B cell (primary cell): ENCODE data around the gene RPL29. TPM values are rescaled to one million over a fixed set of nuclear protein-coding genes. Genes with fewer than 3 reads are reported as not detected.

Experiments used
- ATAC-seq: fragments of 200-7000 bp; cut with Tn5 transposase; one replicate; pipeline ENCODE4 v1.10.0; 2021; ENCODE audit warnings: low read depth, mild to moderate bottlenecking, moderate number of reproducible peaks, moderate library complexity
- CTCF ChIA-PET: fragments of 350-600 bp; sonication (Branson Sonifier 250); formaldehyde crosslinking; loops from one replicate; lab custom pipeline; 2021; ENCODE audit warnings: antibody characterized with exemption, inconsistent platforms; lab: Charles Lee
- POLR2A ChIA-PET: fragments of 350-600 bp; sonication (Branson Sonifier 250); formaldehyde crosslinking; loops from one replicate; lab custom pipeline; 2021; ENCODE audit warnings: antibody characterized with exemption; lab: Charles Lee
- DNase-seq: peaks from one replicate; pipeline ENCODE4 v3.0.0; 2013
- H2AFZ ChIP-seq: 2 replicates; pipeline ENCODE4 v1.6.1; 2012; ENCODE audit warnings: mild to moderate bottlenecking, low read depth, low read length; ENCODE audit not compliant: insufficient read depth, poor library complexity, severe bottlenecking
- H3K27ac ChIP-seq, 2 donors: 1 replicate in 1 of 2; 2 replicates in 1 of 2; pipeline ENCODE4 v1.5.1; 2012 to 2013; ENCODE audit warnings: low read length in 2 of 2, mild to moderate bottlenecking in 2 of 2, moderate library complexity in 1 of 2
- H3K27me3 ChIP-seq, 4 experiments: fragments of 200-600 bp in 1 of 4; sonication (generic) in 1 of 4; replicated peaks in 1 of 4; 1 replicate in 2 of 4; 2 replicates in 2 of 4; pipeline versions ENCODE4 v1.6.1 to v1.7.0; 2013 to 2016; ENCODE audit warnings: low read length in 3 of 4, mild to moderate bottlenecking in 2 of 4, mixed read lengths in 1 of 4, moderate library complexity in 1 of 4; ENCODE audit not compliant: insufficient read depth in 4 of 4, control insufficient read depth in 3 of 4; ENCODE audit errors: control extremely low read depth in 1 of 4
- H3K36me3 ChIP-seq, 2 experiments: replicated peaks in 1 of 2; 1 replicate in 1 of 2; 2 replicates in 1 of 2; pipeline versions ENCODE4 v1.6.1 to v1.7.1; 2013; ENCODE audit warnings: low read length in 1 of 2; ENCODE audit not compliant: insufficient read depth in 2 of 2, control insufficient read depth in 1 of 2; ENCODE audit errors: control extremely low read depth in 1 of 2, extremely low read depth in 1 of 2
- H3K4me1 ChIP-seq, 2 donors: fragments of 200-600 bp in 1 of 2; sonication (generic) in 1 of 2; 1 replicate in 1 of 2; 2 replicates in 1 of 2; pipeline versions ENCODE4 v1.5.1 to v1.6.1; 2013 to 2017; ENCODE audit warnings: low read length in 2 of 2; ENCODE audit not compliant: control insufficient read depth in 2 of 2, insufficient read depth in 2 of 2
- H3K4me2 ChIP-seq: replicated peaks from 2 replicates; pipeline ENCODE3; 2012; ENCODE audit warnings: mild to moderate bottlenecking, low read depth, low read length; ENCODE audit not compliant: poor library complexity, severe bottlenecking
- H3K4me3 ChIP-seq, 5 experiments: fragments of 200-600 bp in 1 of 5; sonication (generic) in 1 of 5; 1 replicate in 3 of 5; 2 replicates in 2 of 5; pipeline versions ENCODE4 v1.5.1 to v1.7.0; 2011 to 2016; ENCODE audit warnings: low read length in 4 of 5, mild to moderate bottlenecking in 4 of 5, low read depth in 2 of 5, control low read depth in 1 of 5, moderate library complexity in 1 of 5; ENCODE audit not compliant: insufficient read depth in 1 of 5; ENCODE audit errors: control extremely low read depth in 1 of 5, extremely low read depth in 1 of 5
- H3K79me2 ChIP-seq: fragments of 200-600 bp; sonication (generic); one replicate; pipeline ENCODE4 v1.6.0; 2016; ENCODE audit warnings: low read length; ENCODE audit not compliant: control insufficient read depth, insufficient read depth
- H3K9ac ChIP-seq: fragments of 200-600 bp; sonication (generic); 2 replicates; pipeline ENCODE4 v1.6.1; 2017; ENCODE audit warnings: mild to moderate bottlenecking, low read length, moderate library complexity
- H3K9me3 ChIP-seq, 3 donors: one replicate each; pipeline versions ENCODE4 v1.6.1 to v1.7.1; 2013; ENCODE audit warnings: low read length in 2 of 3; ENCODE audit not compliant: control insufficient read depth in 2 of 3, insufficient read depth in 1 of 3; ENCODE audit errors: control extremely low read depth in 1 of 3
- H4K20me1 ChIP-seq: 2 replicates; pipeline ENCODE4 v1.6.0; 2012; ENCODE audit warnings: mild to moderate bottlenecking, low read length; ENCODE audit not compliant: insufficient read depth, control insufficient read depth, poor library complexity, severe bottlenecking
- H3K27ac Mint-ChIP-seq: one replicate; pipeline ENCODE4 v1.8.0; 2021; ENCODE audit warnings: mixed read lengths
- H3K27me3 Mint-ChIP-seq: one replicate; pipeline ENCODE4 v1.8.0; 2021; ENCODE audit warnings: mixed read lengths
- H3K4me1 Mint-ChIP-seq: one replicate; pipeline ENCODE4 v1.8.0; 2021; ENCODE audit warnings: mixed read lengths
- H3K4me3 Mint-ChIP-seq: one replicate; pipeline ENCODE4 v1.8.0; 2021; ENCODE audit warnings: mixed read lengths
- H3K9me3 Mint-ChIP-seq: one replicate; pipeline ENCODE4 v1.8.0; 2022; ENCODE audit warnings: mixed read lengths; ENCODE audit not compliant: insufficient read depth
- CTCF ChIP-seq: fragments of 200-600 bp; IDR thresholded peaks from one replicate; pipeline ENCODE4 v1.8.0; 2022; ENCODE audit warnings: antibody characterized with exemption, mild to moderate bottlenecking
- EZH2 ChIP-seq: IDR thresholded peaks from 2 replicates; pipeline ENCODE4 v1.6.1; 2012; ENCODE audit warnings: borderline replicate concordance, low read depth, mild to moderate bottlenecking, moderate library complexity, low read length; ENCODE audit not compliant: insufficient read depth, poor library complexity, severe bottlenecking
- WGBS: methylation state at CpG from one replicate; pipeline ENCODE4 v1.1.5; 2013; ENCODE audit warnings: missing lambda C conversion rate; ENCODE audit not compliant: insufficient coverage; 5-methylcytosine and 5-hydroxymethylcytosine counted together
- intact Hi-C: fragments of 100-400 bp; cut with micrococcal nuclease; formaldehyde crosslinking; loops from one replicate; pipeline ENCODE4 v1.10.0; 2022
- polyA plus RNA-seq: library from polyadenylated mRNA; depleted of rRNA; stranded (reverse); fragments of >200 nt; gene quantifications from 2 replicates; pipeline ENCODE4 v1.2.3, GENCODE V29; 2012
- total RNA-seq, 2 donors: library from RNA; stranded (reverse); fragments of 120-200 nt in 1 of 2; gene quantifications; 1 replicate in 1 of 2; 2 replicates in 1 of 2; pipeline versions ENCODE4 v1.2.3 to v1.2.4, GENCODE V29; 2013 to 2022

Gene RPL29
- total and polyA plus RNA-seq, 2 donors (not counting 1 experiment from before 2014, with no cell fraction given), result 1,552 to 3,787 TPM

GRCh38 chr3:52006017-52006819 lies 10.5 kb upstream of the RPL29 start:
- no peak for TF ChIP-seq EZH2
- Histone ChIP-seq H3K36me3 (no peaks in the 10 kb centered on the region), H4K20me1 (no peaks in the 10 kb centered on the region), H3K4me1 (peaks cover 6 to 12% of the 10 kb centered on the region in 2 donors), H3K4me3 (no peak overlapping the region), H3K4me2 (no peak overlapping the region), H3K9me3 (no peaks in the 10 kb centered on the region), H2AFZ (no peak overlapping the region), H3K9ac (no peak overlapping the region), H3K27me3 (no peaks in the 10 kb centered on the region), H3K27ac (no peak overlapping the region), H3K79me2 (no peaks in the 10 kb centered on the region)
- H3K27ac Mint-ChIP-seq, result no peak overlapping the region
- H3K9me3 Mint-ChIP-seq, result no peaks in the 10 kb centered on the region
- WGBS, result 62% methylated on average over 7 of the region's 8 CpGs
- H3K4me1 Mint-ChIP-seq, result peaks cover 5% of the 10 kb centered on the region
- CTCF ChIA-PET, result interaction anchor here (1.8 kb wide), 1 partner anchor 137 kb away, joined by 7 read pairs; no protein-coding TSS in a partner anchor
- intact Hi-C loops, result no loop called here
- DNase-seq, result no peak
- POLR2A ChIA-PET, result no interaction called here
- no peak overlapping the region for H3K4me3 Mint-ChIP-seq
- H3K27me3 Mint-ChIP-seq, result no peaks in the 10 kb centered on the region
- ATAC-seq, result no peak

GRCh38 chr3:52005571-52005986 lies 9.9 kb upstream of the RPL29 start:
- TF ChIP-seq CTCF (no peak), EZH2 (no peak)
- H3K27me3 ChIP-seq, result no peaks in the 10 kb centered on the region
- Mint-ChIP-seq H3K4me3 (no peak overlapping the region), H3K9me3 (no peaks in the 10 kb centered on the region), H3K27ac (no peak overlapping the region), H3K27me3 (no peaks in the 10 kb centered on the region), H3K4me1 (peaks cover 5% of the 10 kb centered on the region)
- no peaks in the 10 kb centered on the region for H3K79me2 ChIP-seq
- H3K27ac ChIP-seq, result no peak overlapping the region
- H4K20me1 ChIP-seq, result no peaks in the 10 kb centered on the region
- H3K9ac ChIP-seq, result no peak overlapping the region
- no peak overlapping the region for H3K4me3 ChIP-seq
- CTCF ChIA-PET, result no interaction called here
- H3K36me3 ChIP-seq, result no peaks in the 10 kb centered on the region
- H2AFZ ChIP-seq, result no peak overlapping the region
- no peaks in the 10 kb centered on the region for H3K9me3 ChIP-seq
- POLR2A ChIA-PET, result no interaction called here
- WGBS, result 46% methylated on average over 15 of the region's 15 CpGs
- ATAC-seq, result no peak
- H3K4me1 ChIP-seq, result peaks cover 6 to 13% of the 10 kb centered on the region in 2 donors
- no peak for DNase-seq
- intact Hi-C loops, result no loop called here
- H3K4me2 ChIP-seq, result no peak overlapping the region
